DOHH2 (cell line): Measurements from ENCODE around the gene CLMN.

Source experiments
- CTCF ChIP-seq: fragments of 200-600 bp; sonication (generic); IDR thresholded peaks from one replicate; pipeline ENCODE4 v1.5.1; 2014; ENCODE audit warnings: antibody characterized with exemption, mild to moderate bottlenecking, low read depth, low read length; ENCODE audit not compliant: poor library complexity, severe bottlenecking
- EZH2phosphoT487 ChIP-seq: fragments of 200-600 bp; sonication (generic); IDR thresholded peaks from 2 replicates; pipeline ENCODE4 v1.6.1; 2017; ENCODE audit warnings: borderline replicate concordance, mild to moderate bottlenecking, antibody characterized with exemption, low read length, moderate library complexity, mixed read lengths

- TF ChIP-seq CTCF (no peak), EZH2phosphoT487 (no peak)
Measured at GRCh38 chr14:95174184-95174792, 145.4 kb downstream of the CLMN start.
